Osteoblast (primary cell): Measurements from ENCODE around the gene CNGA3. TPM values are rescaled to one million over a fixed set of nuclear protein-coding genes. Genes with fewer than 3 reads are reported as not detected.

Experiments
- DNase-seq: peaks from one replicate; pipeline ENCODE4 v3.0.0; 2011; ENCODE audit warnings: low spot score, mixed read lengths; ENCODE audit not compliant: insufficient read length; ENCODE audit errors: missing footprints
- H2AFZ ChIP-seq: 2 replicates; pipeline ENCODE4 v1.6.0; 2011; ENCODE audit warnings: mild to moderate bottlenecking, low read length
- H3K27ac ChIP-seq: 2 replicates; pipeline ENCODE4 v1.5.1; 2011; ENCODE audit warnings: mild to moderate bottlenecking, low read depth, low read length, moderate library complexity
- H3K27me3 ChIP-seq: 2 replicates; pipeline ENCODE4 v1.6.0; 2012; ENCODE audit warnings: mild to moderate bottlenecking, control low read depth, inconsistent platforms, low read length, moderate library complexity; ENCODE audit not compliant: insufficient read depth
- H3K36me3 ChIP-seq: 2 replicates; pipeline ENCODE4 v1.5.1; 2011; ENCODE audit warnings: mild to moderate bottlenecking, low read length, control low read depth, moderate library complexity; ENCODE audit not compliant: insufficient read depth
- H3K4me1 ChIP-seq: 2 replicates; pipeline ENCODE4 v1.5.1; 2011; ENCODE audit warnings: mild to moderate bottlenecking, low read length, control low read depth, moderate library complexity; ENCODE audit not compliant: insufficient read depth
- H3K4me2 ChIP-seq: 2 replicates; pipeline ENCODE4 v1.6.0; 2011; ENCODE audit warnings: mild to moderate bottlenecking, low read length; ENCODE audit not compliant: insufficient read depth
- H3K4me3 ChIP-seq: fragments of 200-600 bp; sonication (generic); 3 replicates; pipeline ENCODE4 v1.5.1; 2012; ENCODE audit warnings: mild to moderate bottlenecking, low read length, inconsistent platforms; ENCODE audit not compliant: insufficient read depth
- H3K79me2 ChIP-seq: 2 replicates; pipeline ENCODE4 v1.6.0; 2012; ENCODE audit warnings: mild to moderate bottlenecking, low read length, control low read depth, inconsistent platforms; ENCODE audit not compliant: insufficient read depth
- H3K9me3 ChIP-seq: 2 replicates; pipeline ENCODE4 v1.5.1; 2011; ENCODE audit warnings: low read depth, low read length, control low read depth
- H4K20me1 ChIP-seq: 2 replicates; pipeline ENCODE4 v1.6.0; 2012; ENCODE audit warnings: mild to moderate bottlenecking, low read length, control low read depth; ENCODE audit not compliant: insufficient read depth
- total RNA-seq: library from RNA; depleted of rRNA; stranded (reverse); fragments of >200 nt; gene quantifications from 2 replicates; pipeline ENCODE4 v1.2.3, GENCODE V29; 2012
- TF ChIP-seq, protein P1 (sequence below): IDR thresholded peaks from 2 replicates; pipeline ENCODE4 v1.5.1; 2011; ENCODE audit warnings: mild to moderate bottlenecking, low read depth, low read length, moderate library complexity; ENCODE audit errors: extremely low read depth

The CNGA3 gene
- total RNA-seq, 1 donor, result 0.36 TPM

DNA sequence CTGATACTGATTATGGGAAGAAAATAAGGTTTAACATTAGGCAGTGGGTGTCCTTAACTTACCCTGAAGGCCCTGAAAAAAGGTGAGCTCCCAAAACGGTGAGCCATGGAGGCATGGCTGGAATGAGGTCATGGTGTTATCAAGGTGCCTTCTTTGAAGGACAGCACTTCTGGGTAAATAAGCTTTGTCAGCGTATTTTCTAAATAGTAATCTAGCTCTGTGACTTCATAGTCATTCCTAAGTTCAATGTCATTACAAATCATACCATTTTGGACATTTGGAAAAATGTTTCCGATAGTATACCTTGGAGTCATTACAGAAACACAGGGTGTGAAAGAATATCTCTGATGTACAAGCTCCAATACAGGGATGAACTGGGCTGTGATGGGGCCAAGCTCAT, 35.2 kb upstream of the CNGA3 start:
- no peak overlapping the region for H3K27ac ChIP-seq
- H4K20me1 ChIP-seq, result no peaks in the 10 kb centered on the region
- H3K27me3 ChIP-seq, result no peaks in the 10 kb centered on the region
- no peaks in the 10 kb centered on the region for H3K4me1 ChIP-seq
- no peak for DNase-seq
- no peak overlapping the region for H3K4me3 ChIP-seq
- TF ChIP-seq, protein P1, sequence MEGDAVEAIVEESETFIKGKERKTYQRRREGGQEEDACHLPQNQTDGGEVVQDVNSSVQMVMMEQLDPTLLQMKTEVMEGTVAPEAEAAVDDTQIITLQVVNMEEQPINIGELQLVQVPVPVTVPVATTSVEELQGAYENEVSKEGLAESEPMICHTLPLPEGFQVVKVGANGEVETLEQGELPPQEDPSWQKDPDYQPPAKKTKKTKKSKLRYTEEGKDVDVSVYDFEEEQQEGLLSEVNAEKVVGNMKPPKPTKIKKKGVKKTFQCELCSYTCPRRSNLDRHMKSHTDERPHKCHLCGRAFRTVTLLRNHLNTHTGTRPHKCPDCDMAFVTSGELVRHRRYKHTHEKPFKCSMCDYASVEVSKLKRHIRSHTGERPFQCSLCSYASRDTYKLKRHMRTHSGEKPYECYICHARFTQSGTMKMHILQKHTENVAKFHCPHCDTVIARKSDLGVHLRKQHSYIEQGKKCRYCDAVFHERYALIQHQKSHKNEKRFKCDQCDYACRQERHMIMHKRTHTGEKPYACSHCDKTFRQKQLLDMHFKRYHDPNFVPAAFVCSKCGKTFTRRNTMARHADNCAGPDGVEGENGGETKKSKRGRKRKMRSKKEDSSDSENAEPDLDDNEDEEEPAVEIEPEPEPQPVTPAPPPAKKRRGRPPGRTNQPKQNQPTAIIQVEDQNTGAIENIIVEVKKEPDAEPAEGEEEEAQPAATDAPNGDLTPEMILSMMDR, result no peak
- H3K9me3 ChIP-seq, result no peaks in the 10 kb centered on the region
- H3K79me2 ChIP-seq, result no peaks in the 10 kb centered on the region
- no peaks in the 10 kb centered on the region for H3K36me3 ChIP-seq
- no peak overlapping the region for H2AFZ ChIP-seq
- H3K4me2 ChIP-seq, result no peak overlapping the region

DNA sequence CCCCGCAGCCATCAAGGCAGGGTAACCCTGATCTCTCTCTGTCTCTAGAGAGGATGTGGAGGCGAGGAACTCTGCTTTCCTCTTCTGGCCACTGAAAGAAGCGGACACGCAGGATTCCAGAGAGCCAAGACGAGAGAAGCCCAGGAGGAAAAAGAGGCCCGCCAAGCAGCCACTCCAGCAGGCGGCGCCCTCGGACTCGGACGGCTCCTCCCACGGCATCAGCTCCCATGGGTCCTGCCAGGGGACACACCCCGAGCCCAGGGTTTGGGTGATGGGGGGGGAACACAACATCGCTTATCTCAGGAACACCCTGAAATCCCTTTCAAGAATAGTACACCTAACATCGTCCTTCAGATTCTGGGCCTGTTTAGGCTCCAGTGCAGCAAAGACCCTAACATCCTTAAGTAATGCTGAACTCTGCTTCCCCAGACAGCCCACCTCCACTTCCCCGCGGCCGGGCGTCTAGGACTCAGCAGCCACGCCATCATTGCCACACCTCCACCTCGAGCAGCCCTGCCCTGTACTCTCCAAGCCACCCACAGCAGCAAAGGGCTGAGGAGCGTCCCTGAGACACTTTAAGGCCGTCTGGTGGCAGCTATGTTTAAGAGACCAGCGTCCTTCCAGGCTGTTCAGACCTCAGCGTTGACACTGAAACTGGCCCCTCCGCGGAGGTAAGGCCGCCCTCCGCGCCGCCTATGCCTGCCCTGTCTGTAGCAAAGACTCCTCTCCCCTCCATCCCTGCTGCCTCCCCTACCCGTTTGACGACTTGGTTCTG, 34.3 kb upstream of the CNGA3 start:
- Histone ChIP-seq H3K27ac (no peak overlapping the region), H3K36me3 (no peaks in the 10 kb centered on the region), H3K79me2 (no peaks in the 10 kb centered on the region), H4K20me1 (no peaks in the 10 kb centered on the region), H3K27me3 (no peaks in the 10 kb centered on the region), H3K4me2 (no peak overlapping the region), H2AFZ (no peak overlapping the region), H3K4me3 (no peak overlapping the region), H3K9me3 (no peaks in the 10 kb centered on the region), H3K4me1 (no peaks in the 10 kb centered on the region)
- TF ChIP-seq, protein P1, result no peak
- DNase-seq, result no peak

DNA sequence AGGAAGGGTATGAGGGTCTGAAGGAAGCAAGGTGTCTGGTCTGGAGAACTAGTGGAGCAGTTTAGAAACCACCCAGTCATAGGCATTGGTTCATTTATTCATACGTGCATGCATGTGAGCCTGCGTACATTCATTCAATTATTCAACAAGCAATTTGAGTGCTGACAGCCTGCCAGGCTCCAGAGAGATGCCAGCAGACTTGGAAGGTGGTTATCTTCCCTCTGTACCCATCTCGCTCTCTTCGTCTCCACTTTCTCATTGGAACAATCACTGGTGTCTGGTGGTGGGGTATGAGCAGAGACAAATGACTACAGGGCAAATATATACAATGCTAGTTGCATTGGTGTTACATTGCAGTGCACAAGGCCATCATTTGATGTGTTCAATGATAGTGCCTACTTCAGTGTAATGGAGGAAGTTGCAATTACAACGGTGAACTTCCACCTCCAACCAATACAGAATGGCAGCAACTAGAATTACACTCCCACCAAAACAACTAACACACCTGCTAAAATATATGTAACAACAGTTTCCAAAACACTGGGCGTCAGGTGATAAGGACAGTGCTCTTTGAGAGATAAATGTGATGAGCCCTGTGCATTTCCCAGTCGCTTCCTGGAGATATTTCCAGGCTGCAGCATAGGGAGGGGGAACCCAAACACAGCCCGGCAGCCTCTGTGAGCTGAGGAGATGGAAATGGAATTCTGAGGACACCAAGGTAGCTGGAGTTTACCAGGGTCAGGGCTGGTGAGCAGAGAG, 32.6 kb upstream of the CNGA3 start:
- Histone ChIP-seq H3K4me3 (no peak overlapping the region), H3K27ac (no peak overlapping the region), H3K79me2 (no peaks in the 10 kb centered on the region), H3K36me3 (no peaks in the 10 kb centered on the region), H2AFZ (no peak overlapping the region), H3K9me3 (no peaks in the 10 kb centered on the region), H3K4me1 (no peaks in the 10 kb centered on the region), H3K4me2 (no peak overlapping the region), H4K20me1 (no peaks in the 10 kb centered on the region), H3K27me3 (no peaks in the 10 kb centered on the region)
- DNase-seq, result no peak
- TF ChIP-seq, protein P1, result no peak

DNA sequence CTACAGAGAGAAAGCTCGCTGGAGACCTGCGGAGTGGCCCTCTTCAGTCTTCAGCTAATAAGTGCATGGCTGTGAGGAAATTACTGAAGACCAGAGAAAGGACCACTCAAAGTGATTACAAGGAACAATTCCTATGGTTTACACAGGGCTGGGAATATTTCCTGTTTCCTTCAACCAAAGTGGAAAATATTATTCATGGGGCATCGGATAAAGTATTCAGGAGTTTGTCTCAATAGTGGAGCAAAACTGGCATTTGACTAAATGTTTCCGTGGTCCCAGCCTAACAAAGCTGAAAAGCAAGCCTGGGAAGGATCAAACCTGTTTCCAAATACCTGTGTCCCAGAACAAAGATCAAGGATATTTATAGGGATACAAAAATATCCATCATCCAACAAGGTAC, 32.0 kb upstream of the CNGA3 start:
- H3K4me2 ChIP-seq, result no peak overlapping the region
- no peak overlapping the region for H3K4me3 ChIP-seq
- H4K20me1 ChIP-seq, result no peaks in the 10 kb centered on the region
- no peaks in the 10 kb centered on the region for H3K27me3 ChIP-seq
- H2AFZ ChIP-seq, result no peak overlapping the region
- H3K9me3 ChIP-seq, result no peaks in the 10 kb centered on the region
- DNase-seq, result no peak
- H3K79me2 ChIP-seq, result no peaks in the 10 kb centered on the region
- H3K4me1 ChIP-seq, result no peaks in the 10 kb centered on the region
- no peaks in the 10 kb centered on the region for H3K36me3 ChIP-seq
- TF ChIP-seq, protein P1, result no peak
- no peak overlapping the region for H3K27ac ChIP-seq
